HG02943 (cell line): ENCODE data around the gene CNOT1.

Source experiments
- ATAC-seq: cut with Tn5 transposase; IDR thresholded peaks from one replicate; pipeline ENCODE4 v1.9.1; 2021; ENCODE audit warnings: mild to moderate bottlenecking, low read depth, moderate library complexity; ENCODE audit not compliant: unreplicated experiment

The CNOT1 gene

GRCh38 chr16:58530179-58530578 lies 99.4 kb downstream of the CNOT1 start:
- no peak for ATAC-seq

GRCh38 chr16:58519707-58520106 lies 109.9 kb downstream of the CNOT1 start:
- ATAC-seq, result no peak

GRCh38 chr16:58518980-58519368 lies 110.7 kb downstream of the CNOT1 start:
- no peak for ATAC-seq

GRCh38 chr16:58518083-58518979 lies 111.3 kb downstream of the CNOT1 start:
- ATAC-seq, result no peak

- no peak for ATAC-seq
These were observed 112.9 kb downstream of the CNOT1 start for GRCh38 chr16:58516768-58517107.

- peak; percentile 50 for ATAC-seq
These were observed 113.5 kb downstream of the CNOT1 start for GRCh38 chr16:58515871-58516767.

- peak; percentile 75 for ATAC-seq
These were observed 114.3 kb downstream of the CNOT1 start, which contains the start of gene SETD6 for GRCh38 chr16:58515125-58515870. SETD6 (plus strand) TSS chr16:58515517; CDS start chr16:58515538, 21 bp downstream.

- no peak for ATAC-seq
These were observed 115.8 kb downstream of the CNOT1 start for GRCh38 chr16:58513874-58514273.

GRCh38 chr16:58511933-58512815 lies 117.5 kb downstream of the CNOT1 start:
- ATAC-seq, result no peak

- ATAC-seq, result no peak
These were observed 118.6 kb downstream of the CNOT1 start for GRCh38 chr16:58510776-58511628.

GRCh38 chr16:58510097-58510775 lies 119.4 kb downstream of the CNOT1 start:
- no peak for ATAC-seq

GRCh38 chr16:58509256-58510096 lies 120.2 kb downstream of the CNOT1 start:
- ATAC-seq, result no peak

- no peak for ATAC-seq
These were observed 120.9 kb downstream of the CNOT1 start for GRCh38 chr16:58508671-58509251.

- no peak for ATAC-seq
These were observed 121.5 kb downstream of the CNOT1 start for GRCh38 chr16:58507963-58508670.

GRCh38 chr16:58507195-58507962 lies 122.2 kb downstream of the CNOT1 start:
- no peak for ATAC-seq
